ENCODE data around the gene NELL1. TPM values are rescaled to one million over a fixed set of nuclear protein-coding genes. Genes with fewer than 3 reads are reported as not detected.

NELL1 gene
- total and polyA plus RNA-seq, 2 experiments from 2014 or later = 1.6 TPM; not detected in 1

GRCh38 chr11:21412652-21413383 is 743.4 kb downstream of the NELL1 start:
- DNase-seq (ENCODE audit: low spot score) (no peak), ATAC-seq (no peak)
- no peaks in the 10 kb centered on the region for H4K20me1 ChIP-seq (replicated peaks; ENCODE audit: insufficient read depth)
- H3F3A ChIP-seq (replicated peaks; ENCODE audit: low read depth) = no peaks in the 10 kb centered on the region
- H3K79me2 ChIP-seq (replicated peaks; ENCODE audit: insufficient read depth) = no peaks in the 10 kb centered on the region
- H3K36me3 ChIP-seq (ENCODE audit: insufficient read depth) = no peaks in the 10 kb centered on the region
- H3K4me2 ChIP-seq = no peak overlapping the region
- H3K27ac ChIP-seq (ENCODE audit: low read depth) = no peak overlapping the region
- no peak overlapping the region for H2AFZ ChIP-seq
- H3K4me1 Mint-ChIP-seq = peaks cover 12% of the 10 kb centered on the region
- no peaks in the 10 kb centered on the region for H3K4me1 ChIP-seq (ENCODE audit: insufficient read depth)
- H3K27me3 ChIP-seq (ENCODE audit: insufficient read depth) = no peaks in the 10 kb centered on the region
- H3K9me2 ChIP-seq (ENCODE audit: insufficient read depth) = no peaks in the 10 kb centered on the region; the same call in 1 of the 2 replicates
- peaks cover 2% of the 10 kb centered on the region for H3K27me3 Mint-ChIP-seq (ENCODE audit: insufficient read depth, low read depth, poor library complexity)
- H3K36me3 Mint-ChIP-seq (ENCODE audit: low read depth) = no peaks in the 10 kb centered on the region
- no peak overlapping the region for H3K27ac Mint-ChIP-seq
- TF ChIP-seq ZNF331 (CRISPR knock-in tag; IDR thresholded peaks at IDR 0.05; ENCODE audit: low read depth) (no peak), EZH2 (IDR thresholded peaks at IDR 0.05; ENCODE audit: low read depth, unreplicated experiment) (no peak), CREB1 (CRISPR knock-in tag; IDR thresholded peaks at IDR 0.05; ENCODE audit: low read depth) (no peak), NANOG (IDR thresholded peaks at IDR 0.05; ENCODE audit: borderline replicate concordance) (no peak), POLR2AphosphoS5 (IDR thresholded peaks at IDR 0.05; ENCODE audit: low read depth) (no peak), ETS1 (IDR thresholded peaks at IDR 0.05) (no peak), STAT1 (IDR thresholded peaks at IDR 0.05; ENCODE audit: unreplicated experiment) (no peak), JUNB (IDR thresholded peaks at IDR 0.05; ENCODE audit: unreplicated experiment) (no peak), REST (IDR thresholded peaks at IDR 0.05; ENCODE audit: unreplicated experiment) (no peak), EZH2phosphoT487 (IDR thresholded peaks at IDR 0.05; ENCODE audit: unreplicated experiment) (no peak), ZNF114 (CRISPR knock-in tag; IDR thresholded peaks at IDR 0.05) (no peak)
- TF ChIP-seq, protein P1, sequence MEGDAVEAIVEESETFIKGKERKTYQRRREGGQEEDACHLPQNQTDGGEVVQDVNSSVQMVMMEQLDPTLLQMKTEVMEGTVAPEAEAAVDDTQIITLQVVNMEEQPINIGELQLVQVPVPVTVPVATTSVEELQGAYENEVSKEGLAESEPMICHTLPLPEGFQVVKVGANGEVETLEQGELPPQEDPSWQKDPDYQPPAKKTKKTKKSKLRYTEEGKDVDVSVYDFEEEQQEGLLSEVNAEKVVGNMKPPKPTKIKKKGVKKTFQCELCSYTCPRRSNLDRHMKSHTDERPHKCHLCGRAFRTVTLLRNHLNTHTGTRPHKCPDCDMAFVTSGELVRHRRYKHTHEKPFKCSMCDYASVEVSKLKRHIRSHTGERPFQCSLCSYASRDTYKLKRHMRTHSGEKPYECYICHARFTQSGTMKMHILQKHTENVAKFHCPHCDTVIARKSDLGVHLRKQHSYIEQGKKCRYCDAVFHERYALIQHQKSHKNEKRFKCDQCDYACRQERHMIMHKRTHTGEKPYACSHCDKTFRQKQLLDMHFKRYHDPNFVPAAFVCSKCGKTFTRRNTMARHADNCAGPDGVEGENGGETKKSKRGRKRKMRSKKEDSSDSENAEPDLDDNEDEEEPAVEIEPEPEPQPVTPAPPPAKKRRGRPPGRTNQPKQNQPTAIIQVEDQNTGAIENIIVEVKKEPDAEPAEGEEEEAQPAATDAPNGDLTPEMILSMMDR (conservative IDR thresholded peaks at IDR 0.05; ENCODE audit: low read depth in 2 of 2) = no peak
- H3K4me3 ChIP-seq = no peak overlapping the region
- no peaks in the 10 kb centered on the region for H3K9me3 Mint-ChIP-seq
- H3K4me3 Mint-ChIP-seq = no peak overlapping the region

Measured in GM23338 (cell line).